ENCODE measurements around the gene ICAM1. TPM values are rescaled to one million over a fixed set of nuclear protein-coding genes. Genes with fewer than 3 reads are reported as not detected.

ICAM1 gene
- total RNA-seq, 1 experiment from 2014 or later, result 0.85 TPM

GRCh38 chr19:10256970-10257615, 13.8 kb upstream of the ICAM1 start:
- DNase-seq, result no peak
- Histone ChIP-seq H3K27me3 (no peaks in the 10 kb centered on the region), H3K36me3 (peaks cover 12% of the 10 kb centered on the region), H3K27ac (no peak overlapping the region), H3K4me1 (no peaks in the 10 kb centered on the region), H3K9me3 (replicated peaks) (no peaks in the 10 kb centered on the region), H3K4me3 (no peak overlapping the region)

- Histone ChIP-seq H3K9me3 (replicated peaks) (no peaks in the 10 kb centered on the region), H3K27me3 (no peaks in the 10 kb centered on the region), H3K4me3 (no peak overlapping the region), H3K27ac (no peak overlapping the region), H3K36me3 (peaks cover 12% of the 10 kb centered on the region), H3K4me1 (no peaks in the 10 kb centered on the region)
- DNase-seq, result no peak
These were observed 12.7 kb upstream of the ICAM1 start for GRCh38 chr19:10258080-10258710.

- H3K9me3 ChIP-seq (replicated peaks), result no peaks in the 10 kb centered on the region
- peaks cover 12% of the 10 kb centered on the region for H3K36me3 ChIP-seq
- no peaks in the 10 kb centered on the region for H3K27me3 ChIP-seq
- H3K27ac ChIP-seq, result no peak overlapping the region
- DNase-seq, result peak; percentile 90
- H3K4me1 ChIP-seq, result no peaks in the 10 kb centered on the region
- H3K4me3 ChIP-seq, result no peak overlapping the region
These were observed 11.6 kb upstream of the ICAM1 start for GRCh38 chr19:10259162-10259905.

- Histone ChIP-seq H3K4me1 (no peaks in the 10 kb centered on the region), H3K4me3 (no peak overlapping the region), H3K27me3 (no peaks in the 10 kb centered on the region), H3K9me3 (replicated peaks) (no peaks in the 10 kb centered on the region), H3K36me3 (peaks cover 9% of the 10 kb centered on the region), H3K27ac (no peak overlapping the region)
- DNase-seq, result no peak
These were observed 10.8 kb upstream of the ICAM1 start for GRCh38 chr19:10260141-10260584.

DNA sequence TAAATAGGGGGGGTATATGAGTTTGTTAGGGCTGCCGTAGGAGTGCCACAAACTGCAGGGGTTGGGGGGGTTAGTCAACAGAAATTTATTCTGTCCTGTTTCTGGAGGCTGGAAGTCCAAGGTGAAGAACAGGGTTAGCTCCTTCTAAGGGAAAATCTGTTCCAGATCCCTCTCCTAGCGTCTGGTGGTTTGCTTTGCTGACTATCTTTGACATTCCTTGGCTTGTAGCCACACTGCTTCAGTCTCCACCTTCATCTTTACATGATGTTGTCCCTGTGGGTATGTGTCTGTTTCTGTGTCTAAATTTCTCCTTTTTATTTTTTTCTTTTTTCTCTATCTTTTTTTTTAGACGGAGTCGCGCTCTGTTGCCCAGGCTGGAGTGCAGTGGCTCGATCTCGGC, 8.1 kb upstream of the ICAM1 start:
- Histone ChIP-seq H3K27ac (no peak overlapping the region), H3K27me3 (no peaks in the 10 kb centered on the region), H3K4me3 (no peak overlapping the region), H3K9me3 (replicated peaks) (no peaks in the 10 kb centered on the region), H3K4me1 (no peaks in the 10 kb centered on the region), H3K36me3 (no peaks in the 10 kb centered on the region)
- DNase-seq, result no peak

DNA sequence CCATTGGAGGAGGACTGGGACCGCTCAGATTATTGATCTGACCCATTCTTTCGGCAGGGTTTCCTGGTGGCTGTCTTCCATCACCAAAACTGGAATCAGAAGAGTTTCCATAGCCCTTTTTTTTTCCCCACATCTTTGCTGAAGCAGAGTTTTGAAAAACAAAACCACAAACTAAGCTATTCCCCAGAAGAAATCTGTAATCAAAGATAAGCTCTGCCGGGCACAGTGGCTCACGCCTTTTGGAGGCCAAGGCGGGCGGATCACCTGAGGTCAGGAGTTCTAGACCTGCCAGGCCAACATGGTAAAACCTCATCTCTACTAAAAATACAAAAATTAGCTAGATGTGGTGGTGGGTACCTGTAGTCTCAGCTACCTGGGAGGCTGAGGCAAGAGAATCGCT, 4.2 kb upstream of the ICAM1 start:
- H3K9me3 ChIP-seq (replicated peaks), result no peaks in the 10 kb centered on the region
- H3K36me3 ChIP-seq, result no peaks in the 10 kb centered on the region
- no peaks in the 10 kb centered on the region for H3K4me1 ChIP-seq
- no peak overlapping the region for H3K27ac ChIP-seq
- no peaks in the 10 kb centered on the region for H3K27me3 ChIP-seq
- no peak overlapping the region for H3K4me3 ChIP-seq
- DNase-seq, result no peak

DNA sequence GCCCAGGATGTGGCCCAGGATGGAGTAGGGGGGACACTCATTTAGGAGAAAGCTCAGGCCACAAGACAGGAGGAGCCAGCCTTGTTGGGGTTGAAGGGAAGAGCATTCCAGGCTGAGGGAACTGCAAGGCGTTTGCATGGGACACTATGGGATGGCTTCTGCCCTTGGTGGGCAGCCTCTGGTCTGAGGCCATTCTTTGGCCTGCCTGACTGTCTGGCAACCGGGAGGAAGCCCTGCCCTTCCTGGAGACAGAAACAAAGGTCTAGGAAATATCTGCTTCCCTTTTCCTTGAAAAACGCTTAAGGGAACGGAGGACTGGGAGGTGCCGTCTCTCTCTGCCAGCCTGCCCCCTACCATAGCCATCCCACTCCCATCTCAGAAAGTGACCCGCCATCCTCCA, 2.8 kb upstream of the ICAM1 start:
- H3K4me3 ChIP-seq, result no peak overlapping the region
- no peaks in the 10 kb centered on the region for H3K27me3 ChIP-seq
- H3K36me3 ChIP-seq, result no peaks in the 10 kb centered on the region
- H3K9me3 ChIP-seq (replicated peaks), result no peaks in the 10 kb centered on the region
- H3K27ac ChIP-seq, result no peak overlapping the region
- H3K4me1 ChIP-seq, result no peaks in the 10 kb centered on the region
- DNase-seq, result no peak

GRCh38 chr19:10269333-10270179, 1.4 kb upstream of the ICAM1 start:
- DNase-seq, result peak; percentile 69 to 77
- H3K27me3 ChIP-seq, result no peaks in the 10 kb centered on the region
- no peak overlapping the region for H3K4me3 ChIP-seq
- H3K4me1 ChIP-seq, result no peaks in the 10 kb centered on the region
- no peaks in the 10 kb centered on the region for H3K36me3 ChIP-seq
- H3K27ac ChIP-seq, result no peak overlapping the region
- no peaks in the 10 kb centered on the region for H3K9me3 ChIP-seq (replicated peaks)

- no peaks in the 10 kb centered on the region for H3K9me3 ChIP-seq (replicated peaks)
- H3K27ac ChIP-seq, result no peak overlapping the region
- H3K27me3 ChIP-seq, result no peaks in the 10 kb centered on the region
- no peak overlapping the region for H3K4me3 ChIP-seq
- no peaks in the 10 kb centered on the region for H3K36me3 ChIP-seq
- no peak for DNase-seq
- no peaks in the 10 kb centered on the region for H3K4me1 ChIP-seq
These were observed 722 bp upstream of the ICAM1 start for GRCh38 chr19:10270180-10270615.

DNA sequence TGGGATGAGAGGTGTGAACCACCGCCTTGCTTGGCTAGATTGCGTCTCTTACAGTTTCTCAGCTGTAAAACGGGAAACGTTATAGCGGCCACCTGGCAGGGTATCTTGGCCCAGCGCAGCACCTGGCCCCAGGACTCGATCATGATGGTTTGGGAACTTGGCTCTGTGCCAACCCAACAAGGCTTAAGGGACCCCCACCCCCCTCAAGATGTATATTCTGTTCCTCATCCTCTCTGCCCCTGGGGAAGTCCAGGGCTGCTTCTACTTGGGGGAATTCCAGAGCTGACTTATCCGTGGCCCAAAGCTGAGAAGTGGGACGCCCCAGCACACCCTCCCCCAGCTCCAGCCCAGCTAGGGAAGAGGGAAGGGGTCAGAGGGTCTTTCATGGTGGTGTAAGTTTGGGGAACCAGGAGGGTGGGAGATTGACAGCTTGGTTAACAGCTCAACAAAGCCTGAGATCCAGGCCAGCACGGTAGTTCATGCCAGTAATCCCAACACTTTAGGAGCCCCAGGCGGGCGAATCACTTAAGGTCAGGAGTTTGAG, 695 bp downstream of the ICAM1 start:
- Histone ChIP-seq H3K36me3 (no peaks in the 10 kb centered on the region), H3K9me3 (replicated peaks) (no peaks in the 10 kb centered on the region), H3K4me1 (no peaks in the 10 kb centered on the region), H3K4me3 (no peak overlapping the region), H3K27ac (no peak overlapping the region), H3K27me3 (no peaks in the 10 kb centered on the region)
- DNase-seq, result no peak

DNA sequence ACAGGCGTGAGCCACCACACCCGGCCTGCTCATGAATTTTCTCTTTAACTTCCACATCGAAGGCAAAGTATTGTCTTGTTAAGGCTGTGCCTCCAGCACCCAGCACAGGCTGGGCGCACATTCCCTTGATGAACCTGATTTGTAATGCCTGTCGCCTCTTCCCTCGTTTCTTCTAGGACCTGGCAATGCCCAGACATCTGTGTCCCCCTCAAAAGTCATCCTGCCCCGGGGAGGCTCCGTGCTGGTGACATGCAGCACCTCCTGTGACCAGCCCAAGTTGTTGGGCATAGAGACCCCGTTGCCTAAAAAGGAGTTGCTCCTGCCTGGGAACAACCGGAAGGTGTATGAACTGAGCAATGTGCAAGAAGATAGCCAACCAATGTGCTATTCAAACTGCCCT, 3.7 kb downstream of the ICAM1 start:
- no peak for DNase-seq
- H3K9me3 ChIP-seq (replicated peaks), result no peaks in the 10 kb centered on the region

DNA sequence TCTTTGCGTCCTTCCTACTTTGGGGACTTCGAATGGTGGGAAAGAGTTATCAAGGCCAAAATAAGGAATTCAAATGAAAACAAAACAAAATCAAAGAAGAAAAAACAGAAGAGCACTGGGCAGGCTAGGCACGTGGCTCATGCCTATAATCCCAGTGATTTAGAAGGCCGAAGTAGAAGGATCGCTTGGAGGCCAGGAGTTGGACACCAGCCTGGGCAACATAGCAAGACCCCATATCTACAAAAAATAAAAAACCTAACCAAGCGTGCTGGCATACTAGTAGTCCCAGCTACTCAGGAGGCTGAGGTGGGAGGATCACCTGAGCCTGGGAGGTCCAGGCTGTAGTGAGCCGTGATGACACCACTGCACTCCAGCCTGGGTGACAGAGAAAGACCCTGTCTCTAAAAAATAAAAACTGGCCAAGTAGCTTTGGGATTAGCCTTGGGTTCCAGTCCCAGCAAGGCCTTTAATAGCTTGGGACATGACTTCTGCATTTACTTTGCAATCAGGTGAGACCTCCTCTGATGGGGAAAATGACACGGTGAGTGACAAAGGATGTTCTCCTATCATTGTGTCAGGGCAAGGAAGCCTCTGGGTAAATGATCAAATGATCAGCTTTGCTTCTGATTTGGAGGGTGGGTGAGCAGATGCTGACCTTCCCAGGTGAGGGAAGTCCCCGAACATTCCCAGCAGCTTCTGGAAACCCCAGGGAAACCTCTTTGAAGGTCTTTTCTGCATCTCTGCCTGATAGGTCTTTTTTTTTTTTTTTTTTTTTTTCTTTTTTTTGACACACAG, 7.1 kb downstream of the ICAM1 start:
- Histone ChIP-seq H3K9me3 (replicated peaks) (no peaks in the 10 kb centered on the region), H3K27me3 (no peaks in the 10 kb centered on the region), H3K4me3 (no peak overlapping the region), H3K4me1 (no peaks in the 10 kb centered on the region), H3K36me3 (no peaks in the 10 kb centered on the region), H3K27ac (no peak overlapping the region)
- DNase-seq, result no peak

More for the DNA sequence above, 3.7 kb downstream of the ICAM1 start:
- H3K4me1 ChIP-seq, result no peaks in the 10 kb centered on the region
- H3K4me3 ChIP-seq, result no peak overlapping the region
- no peak overlapping the region for H3K27ac ChIP-seq
- no peaks in the 10 kb centered on the region for H3K36me3 ChIP-seq
- H3K27me3 ChIP-seq, result no peaks in the 10 kb centered on the region

- no peak for DNase-seq
- Histone ChIP-seq H3K9me3 (replicated peaks) (no peaks in the 10 kb centered on the region), H3K4me3 (no peak overlapping the region), H3K4me1 (no peaks in the 10 kb centered on the region), H3K27me3 (no peaks in the 10 kb centered on the region), H3K27ac (no peak overlapping the region), H3K36me3 (no peaks in the 10 kb centered on the region)
These were observed 8.0 kb downstream of the ICAM1 start for GRCh38 chr19:10278935-10279334.

Data from SJCRH30 (cell line).